GM19043 (cell line): ENCODE data around the gene OR8D2.
"Not testable (repeated sequence)": the region's sequence is repeated elsewhere in the genome, so short reads cannot be mapped to it uniquely, and the experiment has no call there.

ENCODE experiments used
- ATAC-seq: cut with Tn5 transposase; IDR thresholded peaks from one replicate; pipeline ENCODE4 v1.9.1; 2021; ENCODE audit warnings: low read depth; ENCODE audit not compliant: unreplicated experiment

Gene OR8D2

GRCh38 chr11:124294687-124295086, 25.3 kb downstream of the OR8D2 start:
- no peak for ATAC-seq

GRCh38 chr11:124285610-124286344, 34.2 kb downstream of the OR8D2 start:
- ATAC-seq = no peak

- ATAC-seq = no peak
These were observed 41.7 kb downstream of the OR8D2 start for GRCh38 chr11:124278261-124278660.

GRCh38 chr11:124277804-124278203, 42.2 kb downstream of the OR8D2 start:
- ATAC-seq = no peak

GRCh38 chr11:124277207-124277606, 42.8 kb downstream of the OR8D2 start:
- ATAC-seq = no peak

GRCh38 chr11:124276081-124276480, 43.9 kb downstream of the OR8D2 start:
- ATAC-seq = no peak

- ATAC-seq = no peak
These were observed 46.0 kb downstream of the OR8D2 start for GRCh38 chr11:124274000-124274399.

- not testable (repeated sequence) for ATAC-seq
These were observed 49.1 kb downstream of the OR8D2 start for GRCh38 chr11:124270886-124271285.
